Measurements from ENCODE around the gene THEMIS.

GRCh38 chr6:127748290-127748689, 152.6 kb downstream of the THEMIS start:
- no peak for TF ChIP-seq REST (IDR thresholded peaks at IDR 0.05; ENCODE audit: unreplicated experiment)
- TF ChIP-seq, protein P1, sequence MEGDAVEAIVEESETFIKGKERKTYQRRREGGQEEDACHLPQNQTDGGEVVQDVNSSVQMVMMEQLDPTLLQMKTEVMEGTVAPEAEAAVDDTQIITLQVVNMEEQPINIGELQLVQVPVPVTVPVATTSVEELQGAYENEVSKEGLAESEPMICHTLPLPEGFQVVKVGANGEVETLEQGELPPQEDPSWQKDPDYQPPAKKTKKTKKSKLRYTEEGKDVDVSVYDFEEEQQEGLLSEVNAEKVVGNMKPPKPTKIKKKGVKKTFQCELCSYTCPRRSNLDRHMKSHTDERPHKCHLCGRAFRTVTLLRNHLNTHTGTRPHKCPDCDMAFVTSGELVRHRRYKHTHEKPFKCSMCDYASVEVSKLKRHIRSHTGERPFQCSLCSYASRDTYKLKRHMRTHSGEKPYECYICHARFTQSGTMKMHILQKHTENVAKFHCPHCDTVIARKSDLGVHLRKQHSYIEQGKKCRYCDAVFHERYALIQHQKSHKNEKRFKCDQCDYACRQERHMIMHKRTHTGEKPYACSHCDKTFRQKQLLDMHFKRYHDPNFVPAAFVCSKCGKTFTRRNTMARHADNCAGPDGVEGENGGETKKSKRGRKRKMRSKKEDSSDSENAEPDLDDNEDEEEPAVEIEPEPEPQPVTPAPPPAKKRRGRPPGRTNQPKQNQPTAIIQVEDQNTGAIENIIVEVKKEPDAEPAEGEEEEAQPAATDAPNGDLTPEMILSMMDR (conservative IDR thresholded peaks at IDR 0.05; ENCODE audit: low read depth in 2 of 2): no peak
- no peak for TF ChIP-seq EZH2phosphoT487 (IDR thresholded peaks at IDR 0.05; ENCODE audit: unreplicated experiment)
- TF ChIP-seq EZH2 (IDR thresholded peaks at IDR 0.05; ENCODE audit: low read depth, unreplicated experiment): no peak
- TF ChIP-seq POLR2AphosphoS5 (IDR thresholded peaks at IDR 0.05; ENCODE audit: low read depth): no peak
- no peak for TF ChIP-seq ZNF462 (CRISPR knock-in tag; IDR thresholded peaks at IDR 0.05)
- no peak for TF ChIP-seq STAT1 (IDR thresholded peaks at IDR 0.05; ENCODE audit: unreplicated experiment)
- no peak for TF ChIP-seq CREB1 (CRISPR knock-in tag; IDR thresholded peaks at IDR 0.05; ENCODE audit: low read depth)
- TF ChIP-seq NANOG (IDR thresholded peaks at IDR 0.05; ENCODE audit: borderline replicate concordance): no peak
